Esophagus squamous epithelium (tissue), 4 donors: ENCODE results near the gene BIRC5.

Source experiments
- CTCF ChIP-seq, 6 experiments: fragments of 450-650 bp in 4 of 6; fragments of 200-600 bp in 2 of 6; sonication (generic) in 2 of 6; IDR thresholded peaks; one replicate each; pipeline ENCODE4 v1.5.1; 2016 to 2019; ENCODE audit warnings: antibody characterized with exemption in 6 of 6, mild to moderate bottlenecking in 4 of 6, moderate library complexity in 4 of 6
- POLR2A ChIP-seq, 4 donors: fragments of 450-650 bp; IDR thresholded peaks; one replicate each; pipeline ENCODE4 v1.6.1; 2017; ENCODE audit warnings: antibody characterized with exemption in 4 of 4, mild to moderate bottlenecking in 4 of 4, moderate library complexity in 3 of 4

- TF ChIP-seq CTCF (IDR thresholded peaks at IDR 0.05) (peak in 5 of 6 experiments; percentile 44 to 75 (median 63)), POLR2A (IDR thresholded peaks at IDR 0.05) (peak in 2 of 4 donors; percentile 13 to 41)
Measured at GRCh38 chr17:78174346-78174869, 39.6 kb upstream of the BIRC5 start.
